ENCODE results near the gene RASD2.

Gene RASD2

DNA sequence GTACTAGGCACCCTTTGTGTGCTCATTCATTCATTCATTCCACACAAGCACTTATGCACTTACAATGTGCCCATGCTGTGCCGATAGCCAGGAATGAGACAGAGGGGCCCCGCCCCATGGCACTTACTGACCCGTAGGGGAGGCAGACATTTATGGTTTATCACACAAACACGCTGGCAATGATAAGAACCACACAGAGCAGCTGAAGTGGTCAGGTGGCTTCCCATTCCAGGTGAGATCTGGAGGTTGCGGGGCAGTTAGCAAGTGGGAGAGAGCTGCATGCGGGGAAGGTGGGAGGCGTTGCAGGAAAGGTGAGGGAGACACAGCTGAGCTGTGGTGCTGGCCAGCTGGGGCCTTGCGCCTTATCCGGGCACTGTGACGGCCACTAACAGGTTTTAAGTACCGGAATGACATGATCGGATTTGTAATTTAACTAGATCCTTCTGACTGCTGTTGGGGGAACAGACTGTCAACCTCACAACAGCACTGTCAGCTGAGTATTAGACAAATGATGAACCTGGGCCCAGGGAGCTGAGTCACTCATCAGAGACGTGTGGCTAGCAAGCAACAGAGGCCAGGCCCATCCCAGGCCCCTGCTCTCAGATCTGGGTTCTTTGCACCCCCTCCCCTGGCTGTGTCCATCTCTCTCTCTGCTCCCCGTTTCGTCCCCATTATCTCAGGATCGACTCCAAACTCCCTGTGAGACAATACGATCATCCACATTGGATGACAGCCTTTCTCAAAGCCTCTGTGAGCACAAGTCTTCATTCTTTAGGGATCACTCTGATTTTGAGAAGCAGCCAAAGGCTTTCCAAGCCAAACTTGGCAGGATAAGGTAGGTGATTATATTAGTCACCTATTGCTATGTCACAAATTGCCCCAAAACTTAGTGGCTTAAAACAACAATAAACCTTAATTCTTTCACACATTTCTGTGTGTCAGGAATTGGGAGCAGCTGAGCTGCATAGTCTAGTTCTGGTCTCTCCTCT is 28.4 kb downstream of the RASD2 start:
- Histone ChIP-seq H3K23ac (ENCODE audit: low read length in 2 of 2) (no peak overlapping the region), H3K79me1 (replicated peaks; ENCODE audit: low read length, poor library complexity, severe bottlenecking) (no peaks in the 10 kb centered on the region), H3K36me3 (ENCODE audit: control insufficient read depth in 1 of 2, insufficient read depth in 2 of 2, low read depth in 1 of 2, low read length in 2 of 2) (no peaks in the 10 kb centered on the region), H3K4me2 (ENCODE audit: low read length, poor library complexity, severe bottlenecking) (no peak overlapping the region), H3K9ac (ENCODE audit: low read length) (peak overlapping the region; percentile 10), H3K27ac (ENCODE audit: low read length, poor library complexity, severe bottlenecking) (no peak overlapping the region), H2BK5ac (ENCODE audit: low read depth, low read length, poor library complexity, severe bottlenecking) (no peak overlapping the region), H3K4ac (ENCODE audit: low read depth in 1 of 2, low read length in 2 of 2) (no peak overlapping the region), H4K91ac (ENCODE audit: low read length) (peak overlapping the region; percentile 44), H2AK5ac (ENCODE audit: low read length, severe bottlenecking) (no peak overlapping the region), H3K9me3 (ENCODE audit: control insufficient read depth, low read length) (no peaks in the 10 kb centered on the region), H2AFZ (ENCODE audit: low read depth, low read length) (peak overlapping the region; percentile 37), H3K4me3 (ENCODE audit: insufficient read depth in 1 of 2, low read depth in 1 of 2, low read length in 2 of 2) (no peak overlapping the region), H3K27me3 (ENCODE audit: control insufficient read depth in 1 of 2, insufficient read depth in 1 of 2, low read length in 2 of 2) (peaks cover 0 to 11% of the 10 kb centered on the region in 2 experiments), H3K4me1 (ENCODE audit: control insufficient read depth, insufficient read depth, low read depth, low read length) (peaks cover 10% of the 10 kb centered on the region), H3K18ac (ENCODE audit: low read depth in 1 of 2, low read length in 2 of 2) (peak overlapping the region in 1 of 2 experiments; percentile 46), H2BK15ac (ENCODE audit: low read depth, poor library complexity, severe bottlenecking) (no peak overlapping the region), H4K8ac (ENCODE audit: low read length) (peak overlapping the region; percentile 5), H2BK12ac (ENCODE audit: low read length in 2 of 2) (peak overlapping the region in 1 of 2 experiments; percentile 70), H2BK120ac (ENCODE audit: low read depth, low read length) (no peak overlapping the region), H3K14ac (ENCODE audit: low read length in 2 of 2) (peak overlapping the region in 1 of 2 experiments; percentile 87)
- 88% methylated on average over 17 of the region's 17 CpGs for WGBS
- no peak for DNase-seq

GRCh38 chr22:35569916-35570315 is 29.3 kb downstream of the RASD2 start:
- peaks cover 0 to 15% of the 10 kb centered on the region in 2 experiments for H3K27me3 ChIP-seq (ENCODE audit: control insufficient read depth in 1 of 2, insufficient read depth in 1 of 2, low read length in 2 of 2)
- 88% methylated on average over 13 of the region's 13 CpGs for WGBS
- H3K4me2 ChIP-seq (ENCODE audit: low read length, poor library complexity, severe bottlenecking), result no peak overlapping the region
- no peak overlapping the region for H4K8ac ChIP-seq (ENCODE audit: low read length)
- no peak overlapping the region for H2BK12ac ChIP-seq (ENCODE audit: low read length in 2 of 2)
- no peak overlapping the region for H2BK120ac ChIP-seq (ENCODE audit: low read depth, low read length)
- DNase-seq, result no peak
- no peak overlapping the region for H2AFZ ChIP-seq (ENCODE audit: low read depth, low read length)
- H2AK5ac ChIP-seq (ENCODE audit: low read length, severe bottlenecking), result no peak overlapping the region
- no peaks in the 10 kb centered on the region for H3K9me3 ChIP-seq (ENCODE audit: control insufficient read depth, low read length)
- no peaks in the 10 kb centered on the region for H3K79me1 ChIP-seq (replicated peaks; ENCODE audit: low read length, poor library complexity, severe bottlenecking)
- H3K4ac ChIP-seq (ENCODE audit: low read depth in 1 of 2, low read length in 2 of 2), result no peak overlapping the region
- H3K4me1 ChIP-seq (ENCODE audit: control insufficient read depth, insufficient read depth, low read depth, low read length), result peaks cover 10% of the 10 kb centered on the region
- no peak overlapping the region for H3K14ac ChIP-seq (ENCODE audit: low read length in 2 of 2)
- no peak overlapping the region for H3K18ac ChIP-seq (ENCODE audit: low read depth in 1 of 2, low read length in 2 of 2)
- no peaks in the 10 kb centered on the region for H3K36me3 ChIP-seq (ENCODE audit: control insufficient read depth in 1 of 2, insufficient read depth in 2 of 2, low read depth in 1 of 2, low read length in 2 of 2)
- no peak overlapping the region for H2BK15ac ChIP-seq (ENCODE audit: low read depth, poor library complexity, severe bottlenecking)
- no peak overlapping the region for H2BK5ac ChIP-seq (ENCODE audit: low read depth, low read length, poor library complexity, severe bottlenecking)
- H3K9ac ChIP-seq (ENCODE audit: low read length), result no peak overlapping the region
- no peak overlapping the region for H3K23ac ChIP-seq (ENCODE audit: low read length in 2 of 2)
- H3K4me3 ChIP-seq (ENCODE audit: insufficient read depth in 1 of 2, low read depth in 1 of 2, low read length in 2 of 2), result no peak overlapping the region
- no peak overlapping the region for H3K27ac ChIP-seq (ENCODE audit: low read length, poor library complexity, severe bottlenecking)
- no peak overlapping the region for H4K91ac ChIP-seq (ENCODE audit: low read length)

- no peak overlapping the region for H2BK5ac ChIP-seq (ENCODE audit: low read depth, low read length, poor library complexity, severe bottlenecking)
- H2BK12ac ChIP-seq (ENCODE audit: low read length in 2 of 2), result no peak overlapping the region
- H3K4me2 ChIP-seq (ENCODE audit: low read length, poor library complexity, severe bottlenecking), result no peak overlapping the region
- H3K27ac ChIP-seq (ENCODE audit: low read length, poor library complexity, severe bottlenecking), result no peak overlapping the region
- H4K8ac ChIP-seq (ENCODE audit: low read length), result no peak overlapping the region
- no peak overlapping the region for H3K14ac ChIP-seq (ENCODE audit: low read length in 2 of 2)
- H3K4me3 ChIP-seq (ENCODE audit: insufficient read depth in 1 of 2, low read depth in 1 of 2, low read length in 2 of 2), result no peak overlapping the region
- H3K79me1 ChIP-seq (replicated peaks; ENCODE audit: low read length, poor library complexity, severe bottlenecking), result no peaks in the 10 kb centered on the region
- H3K9me3 ChIP-seq (ENCODE audit: control insufficient read depth, low read length), result no peaks in the 10 kb centered on the region
- H3K4ac ChIP-seq (ENCODE audit: low read depth in 1 of 2, low read length in 2 of 2), result no peak overlapping the region
- no peak overlapping the region for H4K91ac ChIP-seq (ENCODE audit: low read length)
- H3K18ac ChIP-seq (ENCODE audit: low read depth in 1 of 2, low read length in 2 of 2), result no peak overlapping the region
- no peak overlapping the region for H3K23ac ChIP-seq (ENCODE audit: low read length in 2 of 2)
- no peak overlapping the region for H2AFZ ChIP-seq (ENCODE audit: low read depth, low read length)
- no peaks in the 10 kb centered on the region for H3K36me3 ChIP-seq (ENCODE audit: control insufficient read depth in 1 of 2, insufficient read depth in 2 of 2, low read depth in 1 of 2, low read length in 2 of 2)
- 91% methylated on average over 14 of the region's 14 CpGs for WGBS
- peaks cover 9% of the 10 kb centered on the region for H3K4me1 ChIP-seq (ENCODE audit: control insufficient read depth, insufficient read depth, low read depth, low read length)
- no peak overlapping the region for H3K9ac ChIP-seq (ENCODE audit: low read length)
- H2AK5ac ChIP-seq (ENCODE audit: low read length, severe bottlenecking), result no peak overlapping the region
- H2BK120ac ChIP-seq (ENCODE audit: low read depth, low read length), result no peak overlapping the region
- peaks cover 0 to 23% of the 10 kb centered on the region in 2 experiments for H3K27me3 ChIP-seq (ENCODE audit: control insufficient read depth in 1 of 2, insufficient read depth in 1 of 2, low read length in 2 of 2)
- no peak overlapping the region for H2BK15ac ChIP-seq (ENCODE audit: low read depth, poor library complexity, severe bottlenecking)
- DNase-seq, result no peak
These were observed 30.1 kb downstream of the RASD2 start for GRCh38 chr22:35570686-35571194.

- Histone ChIP-seq H4K8ac (ENCODE audit: low read length) (no peak overlapping the region), H2AFZ (ENCODE audit: low read depth, low read length) (no peak overlapping the region), H3K27ac (ENCODE audit: low read length, poor library complexity, severe bottlenecking) (no peak overlapping the region), H3K14ac (ENCODE audit: low read length in 2 of 2) (no peak overlapping the region), H3K23ac (ENCODE audit: low read length in 2 of 2) (no peak overlapping the region), H3K9me3 (ENCODE audit: control insufficient read depth, low read length) (no peaks in the 10 kb centered on the region), H3K4me3 (ENCODE audit: insufficient read depth in 1 of 2, low read depth in 1 of 2, low read length in 2 of 2) (no peak overlapping the region), H3K27me3 (ENCODE audit: control insufficient read depth in 1 of 2, insufficient read depth in 1 of 2, low read length in 2 of 2) (peaks cover 0 to 19% of the 10 kb centered on the region in 2 experiments), H3K36me3 (ENCODE audit: control insufficient read depth in 1 of 2, insufficient read depth in 2 of 2, low read depth in 1 of 2, low read length in 2 of 2) (no peaks in the 10 kb centered on the region), H2BK15ac (ENCODE audit: low read depth, poor library complexity, severe bottlenecking) (no peak overlapping the region), H3K4me2 (ENCODE audit: low read length, poor library complexity, severe bottlenecking) (no peak overlapping the region), H2BK120ac (ENCODE audit: low read depth, low read length) (no peak overlapping the region), H3K79me1 (replicated peaks; ENCODE audit: low read length, poor library complexity, severe bottlenecking) (no peaks in the 10 kb centered on the region), H3K4me1 (ENCODE audit: control insufficient read depth, insufficient read depth, low read depth, low read length) (peaks cover 7% of the 10 kb centered on the region), H2BK5ac (ENCODE audit: low read depth, low read length, poor library complexity, severe bottlenecking) (no peak overlapping the region), H2BK12ac (ENCODE audit: low read length in 2 of 2) (no peak overlapping the region), H3K4ac (ENCODE audit: low read depth in 1 of 2, low read length in 2 of 2) (no peak overlapping the region), H4K91ac (ENCODE audit: low read length) (no peak overlapping the region), H3K18ac (ENCODE audit: low read depth in 1 of 2, low read length in 2 of 2) (no peak overlapping the region), H3K9ac (ENCODE audit: low read length) (no peak overlapping the region), H2AK5ac (ENCODE audit: low read length, severe bottlenecking) (no peak overlapping the region)
- WGBS, result 88% methylated on average over 8 of the region's 8 CpGs
- DNase-seq, result no peak
These were observed 31.9 kb downstream of the RASD2 start for GRCh38 chr22:35572556-35572955.
